GM10847 (cell line): Measurements from ENCODE around the gene CCDC15.

ENCODE experiments used
- POLR2A ChIP-seq: IDR thresholded peaks from 2 replicates; pipeline ENCODE4 v1.6.1; 2011; ENCODE audit not compliant: insufficient read length; ENCODE audit errors: extremely low read depth

The CCDC15 gene

GRCh38 chr11:125053167-125053566, 99.2 kb downstream of the CCDC15 start:
- TF ChIP-seq POLR2A: no peak

- TF ChIP-seq POLR2A: no peak
These were observed 101.2 kb downstream of the CCDC15 start for GRCh38 chr11:125055107-125055715.

- no peak for TF ChIP-seq POLR2A
These were observed 103.1 kb downstream of the CCDC15 start for GRCh38 chr11:125056931-125057692.

GRCh38 chr11:125057693-125058016, 103.7 kb downstream of the CCDC15 start:
- no peak for TF ChIP-seq POLR2A

- no peak for TF ChIP-seq POLR2A
These were observed 107.3 kb downstream of the CCDC15 start for GRCh38 chr11:125061281-125061680.

GRCh38 chr11:125062218-125062930, 108.4 kb downstream of the CCDC15 start:
- no peak for TF ChIP-seq POLR2A

GRCh38 chr11:125062931-125063428, 109.0 kb downstream of the CCDC15 start, which contains the start of gene SLC37A2:
Gene SLC37A2, plus strand, starts transcription at chr11:125063305. Its CDS starts 63 bp downstream, at chr11:125063368.
- TF ChIP-seq POLR2A: peak; percentile 86

GRCh38 chr11:125063429-125064043, 109.5 kb downstream of the CCDC15 start:
- no peak for TF ChIP-seq POLR2A

- no peak for TF ChIP-seq POLR2A
These were observed 110.1 kb downstream of the CCDC15 start for GRCh38 chr11:125064070-125064469.

- no peak for TF ChIP-seq POLR2A
These were observed 114.4 kb downstream of the CCDC15 start for GRCh38 chr11:125068368-125068767.

- no peak for TF ChIP-seq POLR2A
These were observed 115.0 kb downstream of the CCDC15 start for GRCh38 chr11:125069008-125069407.

- TF ChIP-seq POLR2A: no peak
These were observed 115.8 kb downstream of the CCDC15 start for GRCh38 chr11:125069796-125070195.

GRCh38 chr11:125070699-125071254, 116.8 kb downstream of the CCDC15 start:
- no peak for TF ChIP-seq POLR2A

GRCh38 chr11:125071435-125071834, 117.4 kb downstream of the CCDC15 start:
- TF ChIP-seq POLR2A: no peak

GRCh38 chr11:125071846-125072217, 117.8 kb downstream of the CCDC15 start:
- no peak for TF ChIP-seq POLR2A

- TF ChIP-seq POLR2A: peak; percentile 14
These were observed 118.4 kb downstream of the CCDC15 start for GRCh38 chr11:125072218-125072960.
